GF-D8 (cell line): ENCODE measurements around the gene SHROOM3.
"Not testable (repeated sequence)": the region's sequence is repeated elsewhere in the genome, so short reads cannot be mapped to it uniquely, and the experiment has no call there.

Experiments used
- DNase-seq: peaks from one replicate; lab custom pipeline; 2025; lab: John Stamatoyannopoulos, UW

Gene SHROOM3

GRCh38 chr4:76594173-76594572, 159.1 kb downstream of the SHROOM3 start:
- DNase-seq, result no peak

GRCh38 chr4:76595435-76595834, 160.4 kb downstream of the SHROOM3 start:
- no peak for DNase-seq

GRCh38 chr4:76596713-76597112, 161.7 kb downstream of the SHROOM3 start:
- no peak for DNase-seq

GRCh38 chr4:76597423-76597979, 162.5 kb downstream of the SHROOM3 start:
- no peak for DNase-seq

- DNase-seq, result no peak
Observed at GRCh38 chr4:76600447-76600846, 165.4 kb downstream of the SHROOM3 start.

- DNase-seq, result peak; percentile 4
Observed at GRCh38 chr4:76601791-76602190, 166.8 kb downstream of the SHROOM3 start.

- no peak for DNase-seq
Observed at GRCh38 chr4:76605099-76605563, 170.1 kb downstream of the SHROOM3 start.

- no peak for DNase-seq
Observed at GRCh38 chr4:76606645-76607265, 171.7 kb downstream of the SHROOM3 start.

- DNase-seq, result no peak
Observed at GRCh38 chr4:76607266-76607799, 172.3 kb downstream of the SHROOM3 start.

- DNase-seq, result no peak
Observed at GRCh38 chr4:76607846-76608245, 172.8 kb downstream of the SHROOM3 start.

- DNase-seq, result not testable (repeated sequence)
Observed at GRCh38 chr4:76608549-76608948, 173.5 kb downstream of the SHROOM3 start.

- no peak for DNase-seq
Observed at GRCh38 chr4:76610751-76611547, 175.9 kb downstream of the SHROOM3 start.

- no peak for DNase-seq
Observed at GRCh38 chr4:76611616-76612207, 176.7 kb downstream of the SHROOM3 start.

- DNase-seq, result no peak
Observed at GRCh38 chr4:76614589-76614988, 179.6 kb downstream of the SHROOM3 start.

GRCh38 chr4:76615999-76616398, 181.0 kb downstream of the SHROOM3 start:
- DNase-seq, result no peak

- no peak for DNase-seq
Observed at GRCh38 chr4:76616526-76616925, 181.5 kb downstream of the SHROOM3 start.

GRCh38 chr4:76620723-76621468, 185.9 kb downstream of the SHROOM3 start:
- no peak for DNase-seq

GRCh38 chr4:76622126-76622525, 187.1 kb downstream of the SHROOM3 start:
- no peak for DNase-seq

- no peak for DNase-seq
Observed at GRCh38 chr4:76622717-76623116, 187.7 kb downstream of the SHROOM3 start.

- no peak for DNase-seq
Observed at GRCh38 chr4:76623217-76624045, 188.4 kb downstream of the SHROOM3 start.

GRCh38 chr4:76624241-76624681, 189.2 kb downstream of the SHROOM3 start:
- no peak for DNase-seq
